ENCODE results near the gene DCAF8. TPM values are rescaled to one million over a fixed set of nuclear protein-coding genes. Genes with fewer than 3 reads are reported as not detected.

DCAF8 gene
- total RNA-seq, 1 experiment from 2014 or later = 98.1 TPM

DNA sequence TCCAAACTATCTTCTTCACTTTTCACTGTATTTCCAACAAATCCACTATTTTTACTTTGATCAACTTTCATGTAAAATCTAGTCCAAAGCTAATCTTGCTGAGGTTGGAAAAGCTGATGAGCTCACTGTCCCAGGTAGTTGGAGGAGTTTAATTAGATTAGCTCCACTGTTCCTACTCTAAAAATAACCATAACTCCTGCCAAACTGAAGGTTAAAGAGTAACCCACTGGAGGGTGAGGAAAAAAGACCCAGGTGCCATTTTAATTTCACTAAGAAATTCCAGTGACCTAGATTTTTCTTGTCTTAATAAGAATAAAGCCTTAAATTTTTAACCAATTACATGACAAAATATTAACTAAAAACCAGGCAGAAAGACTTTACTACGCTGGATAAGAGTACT lies 15.3 kb downstream of the DCAF8 start (continued):
- TF ChIP-seq, protein P1, sequence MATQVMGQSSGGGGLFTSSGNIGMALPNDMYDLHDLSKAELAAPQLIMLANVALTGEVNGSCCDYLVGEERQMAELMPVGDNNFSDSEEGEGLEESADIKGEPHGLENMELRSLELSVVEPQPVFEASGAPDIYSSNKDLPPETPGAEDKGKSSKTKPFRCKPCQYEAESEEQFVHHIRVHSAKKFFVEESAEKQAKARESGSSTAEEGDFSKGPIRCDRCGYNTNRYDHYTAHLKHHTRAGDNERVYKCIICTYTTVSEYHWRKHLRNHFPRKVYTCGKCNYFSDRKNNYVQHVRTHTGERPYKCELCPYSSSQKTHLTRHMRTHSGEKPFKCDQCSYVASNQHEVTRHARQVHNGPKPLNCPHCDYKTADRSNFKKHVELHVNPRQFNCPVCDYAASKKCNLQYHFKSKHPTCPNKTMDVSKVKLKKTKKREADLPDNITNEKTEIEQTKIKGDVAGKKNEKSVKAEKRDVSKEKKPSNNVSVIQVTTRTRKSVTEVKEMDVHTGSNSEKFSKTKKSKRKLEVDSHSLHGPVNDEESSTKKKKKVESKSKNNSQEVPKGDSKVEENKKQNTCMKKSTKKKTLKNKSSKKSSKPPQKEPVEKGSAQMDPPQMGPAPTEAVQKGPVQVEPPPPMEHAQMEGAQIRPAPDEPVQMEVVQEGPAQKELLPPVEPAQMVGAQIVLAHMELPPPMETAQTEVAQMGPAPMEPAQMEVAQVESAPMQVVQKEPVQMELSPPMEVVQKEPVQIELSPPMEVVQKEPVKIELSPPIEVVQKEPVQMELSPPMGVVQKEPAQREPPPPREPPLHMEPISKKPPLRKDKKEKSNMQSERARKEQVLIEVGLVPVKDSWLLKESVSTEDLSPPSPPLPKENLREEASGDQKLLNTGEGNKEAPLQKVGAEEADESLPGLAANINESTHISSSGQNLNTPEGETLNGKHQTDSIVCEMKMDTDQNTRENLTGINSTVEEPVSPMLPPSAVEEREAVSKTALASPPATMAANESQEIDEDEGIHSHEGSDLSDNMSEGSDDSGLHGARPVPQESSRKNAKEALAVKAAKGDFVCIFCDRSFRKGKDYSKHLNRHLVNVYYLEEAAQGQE (IDR thresholded peaks at IDR 0.05; ENCODE audit: low read depth) = no peak
- TF ChIP-seq YY1 (IDR thresholded peaks at IDR 0.05; ENCODE audit: extremely low read depth, insufficient replicate concordance, low read depth, low read length) = no peak
- no peak for TF ChIP-seq CBX3 (IDR thresholded peaks at IDR 0.05; ENCODE audit: low read depth)
- no peak for TF ChIP-seq ELF1 (IDR thresholded peaks at IDR 0.05; ENCODE audit: borderline replicate concordance, low read depth)
- TF ChIP-seq, protein P2, sequence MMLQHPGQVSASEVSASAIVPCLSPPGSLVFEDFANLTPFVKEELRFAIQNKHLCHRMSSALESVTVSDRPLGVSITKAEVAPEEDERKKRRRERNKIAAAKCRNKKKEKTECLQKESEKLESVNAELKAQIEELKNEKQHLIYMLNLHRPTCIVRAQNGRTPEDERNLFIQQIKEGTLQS (IDR thresholded peaks at IDR 0.05) = no peak
- TF ChIP-seq, protein P3, sequence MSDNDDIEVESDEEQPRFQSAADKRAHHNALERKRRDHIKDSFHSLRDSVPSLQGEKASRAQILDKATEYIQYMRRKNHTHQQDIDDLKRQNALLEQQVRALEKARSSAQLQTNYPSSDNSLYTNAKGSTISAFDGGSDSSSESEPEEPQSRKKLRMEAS (IDR thresholded peaks at IDR 0.05) = no peak
- TF ChIP-seq FOSL1 (IDR thresholded peaks at IDR 0.05; ENCODE audit: low read depth) = no peak
- TF ChIP-seq TCF7L2 (IDR thresholded peaks at IDR 0.05; ENCODE audit: borderline replicate concordance, extremely low read depth, insufficient read depth, insufficient read length) = no peak
- TF ChIP-seq POLR2AphosphoS5 (IDR thresholded peaks at IDR 0.05; ENCODE audit: low read depth, low read length) = no peak
- TF ChIP-seq ZFX (IDR thresholded peaks at IDR 0.05) = no peak
- TF ChIP-seq JUND (IDR thresholded peaks at IDR 0.05) = no peak

DNA sequence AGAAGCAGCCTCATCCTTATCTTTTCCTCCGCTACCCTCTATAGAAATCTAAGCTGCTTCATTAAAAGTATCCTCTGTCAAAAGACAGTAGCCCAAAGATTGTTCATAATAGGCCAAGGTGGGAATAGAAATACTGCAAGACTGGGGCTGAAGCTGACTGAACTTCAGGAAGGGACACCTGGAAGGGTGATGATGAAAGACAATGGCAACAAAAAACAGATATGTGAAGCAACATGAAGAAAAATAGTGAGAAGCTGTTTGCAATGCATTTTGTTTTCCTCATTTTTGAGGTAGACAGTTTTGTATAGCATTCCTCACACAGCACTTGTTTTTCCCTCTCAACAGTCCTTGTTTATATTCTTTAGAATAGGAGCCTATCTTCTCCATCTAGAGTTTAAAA lies 16.9 kb downstream of the DCAF8 start:
- intact Hi-C loops (cut with micrococcal nuclease) = no loop called here
- DNase-seq (ENCODE audit: low read depth, low spot score) = no peak
- POLR2A ChIA-PET = no interaction called here
- BruUV-seq (replicated peaks) = no TSS peak
- Histone ChIP-seq H3K79me2 (ENCODE audit: insufficient read depth, low read length) (peaks cover 60% of the 10 kb centered on the region), H3K9ac (ENCODE audit: low read length) (no peak overlapping the region), H2AFZ (ENCODE audit: low read depth, low read length, poor library complexity, severe bottlenecking) (no peak overlapping the region), H3K27ac (ENCODE audit: low read depth, low read length) (no peak overlapping the region), H3K9me3 (ENCODE audit: control insufficient read depth in 1 of 2, insufficient read depth in 1 of 2, low read depth in 1 of 2, low read length in 2 of 2) (no peaks in the 10 kb centered on the region), H3K9me2 (ENCODE audit: insufficient read depth) (no peaks in the 10 kb centered on the region), H3K4me1 (ENCODE audit: control insufficient read depth in 1 of 2, insufficient read depth in 2 of 2, low read length in 2 of 2) (no peaks in the 10 kb centered on the region), H3K4me3 (replicated peaks in 1 of 2; ENCODE audit: low read depth in 1 of 2, low read length in 2 of 2) (no peak overlapping the region), H3K27me3 (ENCODE audit: insufficient read depth, low read length) (no peaks in the 10 kb centered on the region), H3K36me3 (ENCODE audit: control insufficient read depth in 1 of 2, insufficient read depth in 2 of 2, low read length in 2 of 2) (peaks cover 2 to 9% of the 10 kb centered on the region in 2 experiments; a peak in 2 of 4 replicates), H4K20me1 (ENCODE audit: insufficient read depth) (no peaks in the 10 kb centered on the region), H3K4me2 (ENCODE audit: low read length) (no peak overlapping the region)
- ATAC-seq = no peak
- RAD21 ChIA-PET (ENCODE audit: low non-redundant PET in 1 of 2, low total read pairs in 2 of 2, uncharacterized antibody in 2 of 2, unreplicated experiment in 2 of 2) = interaction anchor here in 1 of 2 experiments (0.9 to 1.0 kb wide), 2 partner anchors 46 to 52 kb away, joined by 3 to 4 read pairs; no protein-coding TSS in a partner anchor
- CTCF ChIA-PET = interaction anchor here (1.2 kb wide), 1 partner anchor 47 kb away, joined by 3 read pairs; no protein-coding TSS in a partner anchor
- TF ChIP-seq EZH2 (IDR thresholded peaks at IDR 0.05) (no peak), EZH2phosphoT487 (IDR thresholded peaks at IDR 0.05; ENCODE audit: borderline replicate concordance) (no peak), SP1 (IDR thresholded peaks at IDR 0.05; ENCODE audit: low read depth) (no peak), POLR2AphosphoS5 (IDR thresholded peaks at IDR 0.05; ENCODE audit: low read depth, low read length) (no peak), SRF (IDR thresholded peaks at IDR 0.05; ENCODE audit: low read depth) (no peak), FOSL1 (IDR thresholded peaks at IDR 0.05; ENCODE audit: low read depth) (no peak)
- TF ChIP-seq, protein P4, sequence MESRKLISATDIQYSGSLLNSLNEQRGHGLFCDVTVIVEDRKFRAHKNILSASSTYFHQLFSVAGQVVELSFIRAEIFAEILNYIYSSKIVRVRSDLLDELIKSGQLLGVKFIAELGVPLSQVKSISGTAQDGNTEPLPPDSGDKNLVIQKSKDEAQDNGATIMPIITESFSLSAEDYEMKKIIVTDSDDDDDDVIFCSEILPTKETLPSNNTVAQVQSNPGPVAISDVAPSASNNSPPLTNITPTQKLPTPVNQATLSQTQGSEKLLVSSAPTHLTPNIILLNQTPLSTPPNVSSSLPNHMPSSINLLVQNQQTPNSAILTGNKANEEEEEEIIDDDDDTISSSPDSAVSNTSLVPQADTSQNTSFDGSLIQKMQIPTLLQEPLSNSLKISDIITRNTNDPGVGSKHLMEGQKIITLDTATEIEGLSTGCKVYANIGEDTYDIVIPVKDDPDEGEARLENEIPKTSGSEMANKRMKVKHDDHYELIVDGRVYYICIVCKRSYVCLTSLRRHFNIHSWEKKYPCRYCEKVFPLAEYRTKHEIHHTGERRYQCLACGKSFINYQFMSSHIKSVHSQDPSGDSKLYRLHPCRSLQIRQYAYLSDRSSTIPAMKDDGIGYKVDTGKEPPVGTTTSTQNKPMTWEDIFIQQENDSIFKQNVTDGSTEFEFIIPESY (IDR thresholded peaks at IDR 0.05; ENCODE audit: extremely low read depth, insufficient replicate concordance, low read length) = no peak
- TF ChIP-seq, protein P1 (IDR thresholded peaks at IDR 0.05; ENCODE audit: low read depth) = no peak
